ENCODE measurements around the gene KIDINS220. TPM values are rescaled to one million over a fixed set of nuclear protein-coding genes. Genes with fewer than 3 reads are reported as not detected.

The KIDINS220 gene
- total and polyA plus RNA-seq, 9 of the 15 experiments (the other 6 are each of a cell fraction or from before 2014, with no cell fraction given), result 15.2 to 48.0 (median 34.4) TPM

- TF ChIP-seq TCF3 (CRISPR knock-in tag; IDR thresholded peaks at IDR 0.05) (no peak), PCBP2 (IDR thresholded peaks at IDR 0.05; ENCODE audit: low read depth, low read length, poor library complexity, severe bottlenecking) (no peak), TFAM (CRISPR knock-in tag; conservative IDR thresholded peaks at IDR 0.05) (no peak), CBX1 (IDR thresholded peaks at IDR 0.05; ENCODE audit: low read depth) (peak; percentile 85), ZNF609 (CRISPR knock-in tag; IDR thresholded peaks at IDR 0.05; ENCODE audit: borderline replicate concordance) (no peak; the same call in 1 of the 2 replicates), KHSRP (IDR thresholded peaks at IDR 0.05) (no peak), IRF9 (tag; IDR thresholded peaks at IDR 0.05) (no peak), HDGF (IDR thresholded peaks at IDR 0.05) (no peak), MAFF (IDR thresholded peaks at IDR 0.05; ENCODE audit: low read length) (no peak), POLR3A (IDR thresholded peaks at IDR 0.05; ENCODE audit: borderline replicate concordance, extremely low read depth, insufficient read depth, insufficient read length) (no peak), RFX1 (IDR thresholded peaks at IDR 0.05) (no peak), MEF2D (tag; conservative IDR thresholded peaks at IDR 0.05; ENCODE audit: low read depth) (no peak), ZNF511 (CRISPR knock-in tag; IDR thresholded peaks at IDR 0.05) (0 out of 2 replicates have a peak, but pooled peaks have one; percentile 40), TAF9B (IDR thresholded peaks at IDR 0.05; ENCODE audit: partially characterized antibody) (peak; percentile 93), BRF1 (IDR thresholded peaks at IDR 0.05; ENCODE audit: borderline replicate concordance, extremely low read depth, insufficient read length) (no peak), ARID1B (IDR thresholded peaks at IDR 0.05) (no peak), ERF (CRISPR knock-in tag; IDR thresholded peaks at IDR 0.05) (peak; percentile 90), ZNF224 (CRISPR knock-in tag; IDR thresholded peaks at IDR 0.05) (no peak), HMG20B (CRISPR knock-in tag; IDR thresholded peaks at IDR 0.05) (no peak), TFE3 (CRISPR knock-in tag; IDR thresholded peaks at IDR 0.05) (no peak), ZNF263 (CRISPR knock-in tag; IDR thresholded peaks at IDR 0.05; ENCODE audit: borderline replicate concordance) (no peak)
Measured at GRCh38 chr2:8681786-8682692, 155.4 kb downstream of the KIDINS220 start, which contains the start of gene ID2 (continued).

All from K562 (cell line).